SK-N-SH treated with all-trans-retinoic acid at 6 μM for 48 hours (cell line): ENCODE data around the gene RAB32.

ENCODE experiments used
- ATAC-seq: fragments of 200-7000 bp; cut with Tn5 transposase; 3 replicates; pipeline ENCODE4 v1.9.1; 2020; ENCODE audit warnings: mild to moderate bottlenecking, moderate library complexity
- ARNTL ChIP-seq: fragments of 450-650 bp; formaldehyde crosslinking; IDR thresholded peaks from 2 replicates; pipeline ENCODE4 v1.5.0; 2020; ENCODE audit warnings: low read depth, mild to moderate bottlenecking, moderate library complexity, borderline replicate concordance
- BACH2 ChIP-seq: fragments of 250-450 bp; sonication (Bioruptor Pico); IDR thresholded peaks from 2 replicates; pipeline ENCODE4 v1.9.0; 2021; ENCODE audit warnings: mild to moderate bottlenecking, borderline replicate concordance
- CSDC2 ChIP-seq: fragments of 250-450 bp; sonication (Bioruptor Pico); IDR thresholded peaks from 2 replicates; pipeline ENCODE4 v1.5.0; 2020; ENCODE audit warnings: mild to moderate bottlenecking, moderate library complexity
- ESRRG ChIP-seq: fragments of 250-450 bp; sonication (Bioruptor Pico); IDR thresholded peaks from 2 replicates; pipeline ENCODE4 v1.6.1; 2021; ENCODE audit warnings: mild to moderate bottlenecking
- ISL1 ChIP-seq: fragments of 250-450 bp; sonication (Bioruptor Pico); IDR thresholded peaks from 2 replicates; pipeline ENCODE4 v2.1.2; 2022; ENCODE audit warnings: mild to moderate bottlenecking, moderate library complexity
- OSR1 ChIP-seq: fragments of 250-450 bp; sonication (Bioruptor Pico); IDR thresholded peaks from 2 replicates; pipeline ENCODE4 v1.8.0; 2022; ENCODE audit warnings: moderate library complexity, mild to moderate bottlenecking, inconsistent platforms
- PATZ1 ChIP-seq: fragments of 250-450 bp; sonication (Bioruptor Pico); IDR thresholded peaks from 2 replicates; pipeline ENCODE4 v1.8.0; 2020; ENCODE audit warnings: mild to moderate bottlenecking, moderate library complexity, borderline replicate concordance
- PPARA ChIP-seq: fragments of 250-450 bp; sonication (Bioruptor Pico); IDR thresholded peaks from 2 replicates; pipeline ENCODE4 v1.5.0; 2020; ENCODE audit warnings: mild to moderate bottlenecking, borderline replicate concordance
- RARB ChIP-seq: fragments of 250-450 bp; sonication (Bioruptor Pico); IDR thresholded peaks from 2 replicates; pipeline ENCODE4 v1.8.0; 2021; ENCODE audit warnings: mild to moderate bottlenecking, moderate library complexity
- SNAI2 ChIP-seq: fragments of 250-450 bp; sonication (Bioruptor Pico); IDR thresholded peaks from 2 replicates; pipeline ENCODE4 v1.5.0; 2020; ENCODE audit warnings: mild to moderate bottlenecking, moderate library complexity
- TOX ChIP-seq: fragments of 250-450 bp; sonication (Bioruptor Pico); IDR thresholded peaks from 2 replicates; pipeline ENCODE4 v1.8.0; 2021; ENCODE audit warnings: mild to moderate bottlenecking, moderate library complexity, borderline replicate concordance
- TSHZ2 ChIP-seq: fragments of 250-450 bp; sonication (Bioruptor Pico); IDR thresholded peaks from 2 replicates; pipeline ENCODE4 v1.5.0; 2020; ENCODE audit warnings: mild to moderate bottlenecking, moderate library complexity
- ZFP3 ChIP-seq: fragments of 250-450 bp; sonication (Bioruptor Pico); IDR thresholded peaks from 2 replicates; pipeline ENCODE4 v1.5.0; 2020; ENCODE audit warnings: mild to moderate bottlenecking, moderate library complexity
- ZFP30 ChIP-seq: fragments of 450-650 bp; formaldehyde crosslinking; IDR thresholded peaks from 2 replicates; pipeline ENCODE4 v1.5.0; 2022; ENCODE audit warnings: mild to moderate bottlenecking, moderate library complexity
- ZNF70 ChIP-seq: fragments of 450-650 bp; formaldehyde crosslinking; IDR thresholded peaks from 2 replicates; pipeline ENCODE4 v1.5.0; 2020; ENCODE audit warnings: mild to moderate bottlenecking, moderate library complexity
- TF ChIP-seq, protein P1 (sequence below): fragments of 250-450 bp; sonication (Bioruptor Pico); IDR thresholded peaks from 2 replicates; pipeline ENCODE4 v1.5.1; 2021; ENCODE audit warnings: mild to moderate bottlenecking, moderate library complexity
- TF ChIP-seq, protein P2 (sequence below): fragments of 250-450 bp; sonication (Bioruptor Pico); IDR thresholded peaks from 2 replicates; pipeline ENCODE4 v1.5.1; 2020; ENCODE audit warnings: low read depth, mild to moderate bottlenecking, moderate library complexity
- TF ChIP-seq, protein P3 (sequence below): fragments of 250-450 bp; sonication (Bioruptor Pico); IDR thresholded peaks from 2 replicates; pipeline ENCODE4 v1.8.0; 2021; ENCODE audit warnings: low read depth, mild to moderate bottlenecking, moderate library complexity, borderline replicate concordance

RAB32 gene

DNA sequence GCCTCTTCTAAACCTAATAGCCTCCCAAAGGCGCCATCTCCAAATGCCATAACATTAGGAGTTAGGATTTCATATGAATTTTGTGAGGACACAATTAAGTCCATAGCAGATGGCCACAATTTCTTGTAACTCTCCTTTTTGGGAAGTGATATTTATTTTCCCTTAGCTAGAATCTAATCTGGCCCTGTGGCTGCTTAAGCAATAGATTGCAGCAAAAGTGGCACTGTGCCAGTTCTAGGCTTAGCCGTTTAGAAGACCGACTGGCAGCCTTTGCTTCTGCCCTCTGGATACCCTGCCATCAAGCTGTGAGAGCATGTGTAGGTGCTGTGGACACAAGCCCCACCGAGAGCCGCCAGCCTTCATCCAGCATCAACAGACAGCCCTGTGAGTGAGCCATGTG is 39.2 kb downstream of the RAB32 start:
- no peak for TF ChIP-seq CSDC2
- TF ChIP-seq, protein P1, sequence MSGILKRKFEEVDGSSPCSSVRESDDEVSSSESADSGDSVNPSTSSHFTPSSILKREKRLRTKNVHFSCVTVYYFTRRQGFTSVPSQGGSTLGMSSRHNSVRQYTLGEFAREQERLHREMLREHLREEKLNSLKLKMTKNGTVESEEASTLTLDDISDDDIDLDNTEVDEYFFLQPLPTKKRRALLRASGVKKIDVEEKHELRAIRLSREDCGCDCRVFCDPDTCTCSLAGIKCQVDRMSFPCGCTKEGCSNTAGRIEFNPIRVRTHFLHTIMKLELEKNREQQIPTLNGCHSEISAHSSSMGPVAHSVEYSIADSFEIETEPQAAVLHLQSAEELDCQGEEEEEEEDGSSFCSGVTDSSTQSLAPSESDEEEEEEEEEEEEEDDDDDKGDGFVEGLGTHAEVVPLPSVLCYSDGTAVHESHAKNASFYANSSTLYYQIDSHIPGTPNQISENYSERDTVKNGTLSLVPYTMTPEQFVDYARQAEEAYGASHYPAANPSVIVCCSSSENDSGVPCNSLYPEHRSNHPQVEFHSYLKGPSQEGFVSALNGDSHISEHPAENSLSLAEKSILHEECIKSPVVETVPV: no peak
- no peak for TF ChIP-seq RARB (CRISPR knock-in tag)
- TF ChIP-seq PPARA (CRISPR knock-in tag): no peak
- TF ChIP-seq PATZ1 (CRISPR knock-in tag): no peak
- TF ChIP-seq ZFP30 (CRISPR knock-in tag): no peak
- TF ChIP-seq, protein P2, sequence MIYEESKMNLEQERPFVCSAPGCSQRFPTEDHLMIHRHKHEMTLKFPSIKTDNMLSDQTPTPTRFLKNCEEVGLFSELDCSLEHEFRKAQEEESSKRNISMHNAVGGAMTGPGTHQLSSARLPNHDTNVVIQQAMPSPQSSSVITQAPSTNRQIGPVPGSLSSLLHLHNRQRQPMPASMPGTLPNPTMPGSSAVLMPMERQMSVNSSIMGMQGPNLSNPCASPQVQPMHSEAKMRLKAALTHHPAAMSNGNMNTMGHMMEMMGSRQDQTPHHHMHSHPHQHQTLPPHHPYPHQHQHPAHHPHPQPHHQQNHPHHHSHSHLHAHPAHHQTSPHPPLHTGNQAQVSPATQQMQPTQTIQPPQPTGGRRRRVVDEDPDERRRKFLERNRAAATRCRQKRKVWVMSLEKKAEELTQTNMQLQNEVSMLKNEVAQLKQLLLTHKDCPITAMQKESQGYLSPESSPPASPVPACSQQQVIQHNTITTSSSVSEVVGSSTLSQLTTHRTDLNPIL (CRISPR knock-in tag): no peak
- TF ChIP-seq, protein P3, sequence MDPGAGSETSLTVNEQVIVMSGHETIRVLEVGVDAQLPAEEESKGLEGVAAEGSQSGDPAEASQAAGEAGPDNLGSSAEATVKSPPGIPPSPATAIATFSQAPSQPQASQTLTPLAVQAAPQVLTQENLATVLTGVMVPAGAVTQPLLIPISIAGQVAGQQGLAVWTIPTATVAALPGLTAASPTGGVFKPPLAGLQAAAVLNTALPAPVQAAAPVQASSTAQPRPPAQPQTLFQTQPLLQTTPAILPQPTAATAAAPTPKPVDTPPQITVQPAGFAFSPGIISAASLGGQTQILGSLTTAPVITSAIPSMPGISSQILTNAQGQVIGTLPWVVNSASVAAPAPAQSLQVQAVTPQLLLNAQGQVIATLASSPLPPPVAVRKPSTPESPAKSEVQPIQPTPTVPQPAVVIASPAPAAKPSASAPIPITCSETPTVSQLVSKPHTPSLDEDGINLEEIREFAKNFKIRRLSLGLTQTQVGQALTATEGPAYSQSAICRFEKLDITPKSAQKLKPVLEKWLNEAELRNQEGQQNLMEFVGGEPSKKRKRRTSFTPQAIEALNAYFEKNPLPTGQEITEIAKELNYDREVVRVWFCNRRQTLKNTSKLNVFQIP (CRISPR knock-in tag): no peak
- TF ChIP-seq ESRRG (CRISPR knock-in tag): no peak
- TF ChIP-seq TSHZ2 (CRISPR knock-in tag): no peak
- no peak for TF ChIP-seq ISL1 (CRISPR knock-in tag)
- no peak for TF ChIP-seq ZFP3 (CRISPR knock-in tag)
- no peak for TF ChIP-seq ARNTL
- ATAC-seq: no peak

DNA sequence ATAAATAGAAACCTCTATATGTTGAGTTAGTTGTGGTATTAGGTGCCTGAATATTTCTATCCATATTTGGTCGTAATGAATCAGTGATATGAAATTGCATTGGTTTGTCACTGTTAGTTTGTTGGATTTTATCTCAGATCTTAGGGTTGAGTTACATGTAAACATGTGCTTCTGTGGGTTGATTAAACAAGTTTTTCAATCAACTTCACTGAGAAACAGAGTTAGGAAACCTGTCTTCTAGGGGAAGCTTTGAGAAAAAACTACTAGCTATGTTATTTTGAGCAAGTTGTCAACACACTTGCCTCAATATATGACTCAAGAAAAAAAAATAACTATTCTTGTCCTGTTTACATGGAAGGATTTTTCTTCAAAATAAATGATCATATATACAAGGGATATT is 40.3 kb downstream of the RAB32 start:
- TF ChIP-seq CSDC2 (no peak), TOX (no peak), PPARA (CRISPR knock-in tag) (no peak), ISL1 (CRISPR knock-in tag) (no peak)
- TF ChIP-seq, protein P3 (CRISPR knock-in tag): no peak
- ATAC-seq: no peak

DNA sequence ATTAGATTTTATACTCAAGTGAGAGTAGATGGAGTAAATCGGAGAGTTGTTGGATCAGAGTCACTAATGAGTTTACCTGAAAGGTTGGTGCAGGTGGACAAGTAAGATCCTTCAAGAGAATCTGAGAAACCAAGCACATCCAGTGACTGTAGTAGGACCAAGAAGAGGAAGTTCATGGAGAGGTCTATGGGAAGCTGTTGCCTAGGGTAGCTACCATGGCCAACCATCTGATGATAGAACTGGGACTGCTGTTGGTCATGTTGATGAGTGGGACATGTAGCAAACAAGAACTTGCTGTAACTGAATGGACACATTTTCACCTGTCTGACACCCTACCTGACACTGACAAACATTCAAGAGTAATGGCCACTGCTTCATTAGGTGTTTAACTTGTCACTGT is 43.8 kb downstream of the RAB32 start:
- ATAC-seq: no peak
- no peak for TF ChIP-seq ZNF70 (CRISPR knock-in tag)
- TF ChIP-seq ZFP3 (CRISPR knock-in tag): no peak
- TF ChIP-seq CSDC2: no peak
- TF ChIP-seq SNAI2 (CRISPR knock-in tag): no peak
- no peak for TF ChIP-seq TOX
- no peak for TF ChIP-seq BACH2 (CRISPR knock-in tag)
- TF ChIP-seq PATZ1 (CRISPR knock-in tag): no peak
- TF ChIP-seq, protein P1: no peak
- no peak for TF ChIP-seq TSHZ2 (CRISPR knock-in tag)
- no peak for TF ChIP-seq PPARA (CRISPR knock-in tag)
- no peak for TF ChIP-seq OSR1 (CRISPR knock-in tag)
- no peak for TF ChIP-seq ZFP30 (CRISPR knock-in tag)
